Activated CD4-positive, alpha-beta T cell treated with anti-CD3 and anti-CD28 coated beads, Interleukin-2, Interleukin-4, amounts not matched to agents 100 ng/mL and 50 ng/mL, durations not matched to agents 16 hours and 8 hours (primary cell): ENCODE measurements around the gene ALK.

ENCODE experiments used
- DNase-seq: peaks from one replicate; pipeline ENCODE4 v3.0.0-alpha.2; 2020; ENCODE audit warnings: low spot score

ALK gene

GRCh38 chr2:29655391-29656086 lies 265.8 kb downstream of the ALK start:
- no peak for DNase-seq

GRCh38 chr2:29650631-29651097 lies 270.7 kb downstream of the ALK start:
- no peak for DNase-seq

DNA sequence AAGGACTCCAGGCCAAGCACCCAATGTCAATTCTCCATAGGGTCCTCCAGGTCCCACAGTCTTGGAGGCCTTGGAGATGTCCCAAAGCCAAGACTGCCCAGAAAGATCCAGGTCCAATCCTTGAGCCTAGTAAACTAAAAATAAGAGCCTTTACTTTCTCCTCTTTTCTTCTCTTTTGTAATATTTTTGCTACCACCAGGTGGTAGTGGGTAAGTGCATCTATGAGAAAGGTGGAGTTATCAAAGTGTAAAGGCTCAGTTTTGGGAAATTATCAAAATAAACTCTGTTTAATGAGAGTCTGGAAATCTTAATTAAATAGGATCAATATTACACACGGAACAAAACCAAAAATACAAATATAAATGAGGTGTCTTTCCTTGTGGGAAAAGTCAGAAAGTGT lies 276.4 kb downstream of the ALK start:
- no peak for DNase-seq

GRCh38 chr2:29643196-29643595 lies 278.2 kb downstream of the ALK start:
- DNase-seq = no peak

- DNase-seq = no peak
Measured at GRCh38 chr2:29640360-29640759, 281.0 kb downstream of the ALK start.

DNA sequence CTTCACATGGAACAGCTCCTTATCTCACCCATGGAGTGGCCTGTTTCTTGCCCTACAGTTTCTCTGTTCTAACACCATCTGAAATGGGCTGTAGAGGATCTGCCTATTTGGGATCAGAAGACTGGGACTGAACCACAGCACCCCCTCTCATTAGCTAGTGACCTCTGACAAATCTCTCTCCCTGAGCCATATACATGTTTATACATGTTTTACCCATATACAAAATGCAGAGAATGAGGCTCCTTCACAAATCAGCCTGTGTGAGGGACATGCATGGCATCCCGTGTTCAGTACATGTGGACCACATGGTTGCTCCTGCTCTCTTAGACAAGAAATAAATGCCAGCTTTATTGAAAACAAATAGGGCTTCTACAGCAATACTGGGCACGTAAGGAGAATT lies 282.7 kb downstream of the ALK start:
- no peak for DNase-seq

- DNase-seq = no peak
Measured at GRCh38 chr2:29634916-29635315, 286.5 kb downstream of the ALK start.

- DNase-seq = no peak
Measured at GRCh38 chr2:29632018-29632417, 289.4 kb downstream of the ALK start.

GRCh38 chr2:29629495-29629894 lies 291.9 kb downstream of the ALK start:
- no peak for DNase-seq

GRCh38 chr2:29628862-29629261 lies 292.5 kb downstream of the ALK start:
- no peak for DNase-seq

- no peak for DNase-seq
Measured at GRCh38 chr2:29628108-29628745, 293.2 kb downstream of the ALK start.

- no peak for DNase-seq
Measured at GRCh38 chr2:29627279-29627711, 294.1 kb downstream of the ALK start.

- no peak for DNase-seq
Measured at GRCh38 chr2:29620890-29621289, 300.5 kb downstream of the ALK start.

DNA sequence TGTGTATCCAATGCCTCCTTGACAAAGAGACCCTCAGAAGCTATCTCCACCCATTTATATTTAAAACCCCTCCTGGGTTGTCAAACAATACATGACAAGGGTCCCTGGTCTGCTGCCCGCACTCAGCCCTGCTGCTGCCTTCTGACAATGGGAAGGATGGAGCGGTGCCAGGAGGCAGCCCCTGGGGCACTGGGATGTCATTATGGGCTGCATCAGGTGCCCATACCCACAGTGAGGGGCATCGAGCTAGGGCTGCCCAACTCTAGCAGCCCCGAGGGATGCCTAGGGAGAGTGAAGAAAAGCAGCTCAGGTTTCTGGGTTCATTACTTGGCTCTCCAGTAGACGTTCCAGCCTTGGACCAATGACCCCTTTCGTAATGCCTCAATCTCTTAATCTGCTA lies 301.7 kb downstream of the ALK start:
- DNase-seq = no peak

DNA sequence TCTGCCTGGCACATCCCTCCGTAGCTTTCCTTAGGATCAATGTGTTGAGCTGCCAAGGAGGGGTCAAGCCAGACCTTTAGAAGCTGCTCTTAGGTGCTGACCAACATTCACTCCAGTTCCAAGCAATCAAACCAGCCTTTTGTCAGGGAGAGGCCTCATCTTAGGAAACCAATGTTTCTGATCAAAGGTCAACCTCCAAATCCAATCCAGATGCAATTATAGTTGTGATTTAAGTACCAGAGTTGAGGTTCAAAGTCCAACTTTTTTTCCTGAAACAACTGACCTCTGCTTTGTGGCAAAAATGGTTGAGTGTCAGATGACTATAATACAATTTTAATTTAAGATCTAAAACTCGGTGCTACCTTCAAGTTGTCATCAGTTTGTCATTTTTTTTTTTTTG lies 303.4 kb downstream of the ALK start:
- no peak for DNase-seq

DNA sequence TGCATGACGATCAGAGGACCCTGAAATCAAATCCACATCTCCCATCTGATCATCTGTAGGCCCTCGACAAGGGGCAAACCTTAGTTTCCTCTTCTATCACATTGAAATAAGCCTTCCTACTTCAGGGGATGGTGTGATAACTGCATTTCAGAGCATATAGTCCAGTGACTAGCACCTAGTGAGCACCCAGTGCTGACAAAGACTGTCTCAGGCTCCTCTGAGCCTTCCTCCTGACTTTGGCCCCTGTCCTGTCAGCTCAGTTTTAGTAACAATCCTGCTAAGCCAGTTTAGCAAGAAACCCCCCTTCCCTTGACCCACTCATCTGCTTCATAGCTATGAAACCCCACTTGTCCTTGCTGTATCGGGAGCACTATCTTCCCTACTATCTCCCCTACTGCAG lies 304.0 kb downstream of the ALK start:
- DNase-seq = no peak

GRCh38 chr2:29616569-29616968 lies 304.8 kb downstream of the ALK start:
- no peak for DNase-seq

- DNase-seq = no peak
Measured at GRCh38 chr2:29615841-29616240, 305.5 kb downstream of the ALK start.

GRCh38 chr2:29615183-29615582 lies 306.2 kb downstream of the ALK start:
- DNase-seq = no peak

DNA sequence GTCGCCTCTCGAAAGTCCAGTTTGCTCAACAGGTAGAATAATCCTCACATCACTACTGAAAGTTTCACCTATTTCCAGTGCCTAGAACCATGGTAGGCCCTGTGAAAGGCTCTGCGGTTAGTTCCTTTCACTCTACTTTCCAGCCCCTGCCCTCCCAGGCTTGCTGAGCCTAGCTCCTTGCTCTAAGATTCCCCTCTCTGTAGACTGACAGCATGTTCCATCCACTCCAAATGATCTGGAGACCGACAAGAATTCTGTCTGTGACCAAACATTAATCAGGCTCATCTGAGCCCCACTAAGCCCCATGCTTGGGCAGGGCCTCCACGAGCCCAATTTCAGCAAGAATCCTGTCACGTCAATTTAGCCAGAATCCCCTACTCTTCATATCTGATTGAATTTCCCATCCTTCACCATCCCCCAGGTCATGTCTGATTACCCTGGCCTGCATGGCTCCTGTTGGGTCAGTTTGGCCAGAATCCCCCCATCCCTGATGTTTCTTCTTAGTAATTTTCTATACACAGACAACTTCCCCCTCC lies 307.0 kb downstream of the ALK start:
- DNase-seq = no peak

- no peak for DNase-seq
Measured at GRCh38 chr2:29613792-29614266, 307.6 kb downstream of the ALK start.

DNA sequence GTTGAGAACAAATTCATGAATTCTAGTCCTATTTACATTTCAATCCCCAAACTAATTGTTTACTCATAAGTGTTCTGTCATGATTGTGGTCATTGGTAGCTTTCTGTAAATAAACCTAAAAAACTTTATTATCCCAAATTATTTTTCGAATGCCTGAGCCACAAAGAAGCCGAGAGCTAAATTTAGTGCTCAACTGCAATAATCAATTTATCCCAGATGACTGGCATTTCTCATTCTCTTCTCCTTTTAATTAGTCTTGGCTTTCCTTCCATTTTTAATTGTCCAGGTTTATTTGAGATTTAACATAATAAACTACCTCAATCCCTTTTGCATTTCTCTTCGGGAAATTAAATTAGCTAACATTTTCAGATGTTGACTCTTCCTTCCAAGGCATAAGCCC lies 308.3 kb downstream of the ALK start:
- no peak for DNase-seq

DNA sequence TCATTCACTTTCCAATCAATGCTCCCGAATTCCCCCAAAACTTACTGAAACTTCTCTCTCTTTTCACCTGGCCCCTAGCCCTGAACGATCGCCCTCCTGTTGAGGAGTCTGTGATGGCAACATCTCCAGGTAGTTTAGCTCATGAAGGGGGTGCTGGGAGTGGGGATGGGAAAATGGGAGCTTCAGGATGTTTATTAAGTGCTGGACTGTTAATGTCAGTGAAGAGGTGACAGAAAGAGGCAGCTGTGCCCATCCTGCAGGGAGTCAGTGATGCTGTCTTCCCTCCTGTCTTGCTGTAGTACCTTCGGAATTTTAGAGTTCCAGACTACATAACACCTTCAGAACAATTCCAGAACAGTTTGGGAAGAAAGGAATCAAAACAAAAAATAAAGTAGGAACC lies 308.8 kb downstream of the ALK start:
- DNase-seq = no peak

- no peak for DNase-seq
Measured at GRCh38 chr2:29611850-29612249, 309.5 kb downstream of the ALK start.
